SHP77 treated with DMSO at 0.1 percent for 48 hours (cell line): ENCODE measurements around the gene CCNB3.

Experiments
- DNase-seq: peaks from one replicate; lab custom pipeline; 2025; lab: John Stamatoyannopoulos, UW

CCNB3 gene

GRCh38 chrX:50375481-50376267 is 171.1 kb downstream of the CCNB3 start:
- DNase-seq = no peak

- DNase-seq = no peak
Observed at GRCh38 chrX:50381729-50382415, 177.3 kb downstream of the CCNB3 start.

- no peak for DNase-seq
Observed at GRCh38 chrX:50386520-50386919, 182.0 kb downstream of the CCNB3 start.

GRCh38 chrX:50393902-50394301 is 189.3 kb downstream of the CCNB3 start:
- DNase-seq = no peak
